ENCODE results near the gene SIRPB2.
A peak's percentile ranks its signal among the peaks of the same experiment; 100 is the strongest.

Gene SIRPB2

DNA sequence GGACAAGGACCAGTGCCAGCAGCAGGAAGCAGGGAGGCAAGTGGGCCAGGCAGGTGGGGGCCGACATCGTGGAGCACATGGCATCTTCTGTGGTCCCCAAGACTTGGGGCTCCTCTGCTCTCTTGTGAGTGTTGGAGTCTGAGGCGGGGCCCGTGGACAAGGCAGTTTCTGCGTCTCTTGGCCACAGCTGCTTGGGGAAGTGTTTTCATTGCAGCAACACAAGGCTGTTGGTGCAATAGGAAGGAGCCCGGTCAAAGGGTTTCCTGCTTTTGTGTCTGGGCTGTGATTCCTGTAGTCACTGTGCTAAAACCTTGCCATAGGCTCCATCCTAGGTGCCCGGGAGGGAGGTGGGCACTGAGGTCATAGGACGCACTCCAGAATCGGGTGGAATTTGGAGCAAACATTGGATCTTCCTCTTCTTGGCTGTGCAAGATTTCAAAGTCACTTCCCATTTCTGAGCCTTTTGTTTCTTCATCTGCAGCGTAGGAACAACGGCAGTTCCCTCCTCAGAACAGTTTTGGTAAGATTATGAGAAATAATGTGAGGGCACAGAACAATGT lies at the start of gene SIRPB2:
TSS of gene SIRPB2 (minus strand) at position 140 of the 560 bp plus-strand sequence. CDS start at position 79, 61 bp downstream.
- DNase-seq = no peak

DNA sequence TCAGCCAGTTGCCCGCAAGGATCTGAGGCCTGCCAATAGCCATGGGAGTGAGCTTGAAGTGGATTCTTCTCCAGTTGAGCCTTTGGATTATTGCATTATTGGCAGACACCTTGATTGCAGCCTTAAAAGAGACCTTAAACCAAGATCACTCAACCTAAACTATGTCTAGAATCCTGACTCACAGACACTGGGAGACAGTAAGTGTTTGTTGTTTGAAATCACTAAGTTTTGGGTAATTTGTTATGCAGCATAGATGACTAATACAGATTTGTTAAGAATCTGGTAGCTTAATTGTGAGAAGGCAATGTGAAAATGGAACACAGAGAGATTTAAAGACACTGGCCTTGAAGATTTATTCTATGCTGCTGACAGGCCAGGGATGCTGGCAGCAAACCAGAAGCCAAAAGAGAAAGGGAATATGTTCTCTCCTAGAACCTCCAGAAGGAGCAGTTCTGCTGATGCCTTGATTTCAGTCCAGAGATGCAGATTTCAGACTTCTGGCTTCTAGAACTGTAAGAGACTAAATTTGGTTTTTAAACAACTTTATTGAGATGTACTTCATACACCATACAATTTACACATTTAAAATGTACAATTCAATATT lies 48.7 kb upstream of the SIRPB2 start:
- no peak for DNase-seq

DNA sequence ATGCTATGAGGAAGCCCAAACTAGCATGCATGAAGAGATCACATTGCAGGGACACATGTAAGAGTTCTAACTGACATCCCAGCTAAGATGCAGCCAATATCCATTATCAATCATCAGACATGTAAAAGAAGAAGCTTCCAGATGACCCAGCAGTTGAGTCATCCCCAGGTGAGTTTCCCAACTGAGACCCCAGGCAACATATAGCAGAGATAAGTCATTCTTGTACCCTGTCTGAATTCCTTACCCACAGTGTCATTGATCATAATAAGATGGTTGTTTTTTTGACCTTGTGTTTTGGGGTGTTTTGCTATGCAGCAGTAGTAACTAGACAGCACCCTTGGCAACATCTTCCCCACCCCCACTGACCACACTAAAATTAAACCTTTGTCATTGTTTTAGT lies 47.4 kb upstream of the SIRPB2 start:
- no peak for DNase-seq

DNA sequence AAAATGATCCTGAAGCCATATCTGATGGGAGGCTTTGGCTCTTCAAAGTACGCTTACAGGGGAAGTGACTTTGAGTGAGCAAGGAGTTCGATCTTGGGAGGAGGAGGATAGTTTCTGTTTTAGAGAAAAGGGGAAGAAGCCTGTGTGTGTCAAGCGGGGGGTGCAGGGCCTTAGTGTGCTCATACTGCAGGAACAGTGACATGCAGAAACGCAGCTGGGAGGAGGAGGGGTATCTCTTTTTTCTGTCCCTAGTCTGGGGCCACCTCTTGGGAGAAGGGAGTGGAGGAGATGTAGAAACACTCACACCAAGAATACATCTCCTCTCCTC lies 46.5 kb upstream of the SIRPB2 start:
- DNase-seq = no peak

DNA sequence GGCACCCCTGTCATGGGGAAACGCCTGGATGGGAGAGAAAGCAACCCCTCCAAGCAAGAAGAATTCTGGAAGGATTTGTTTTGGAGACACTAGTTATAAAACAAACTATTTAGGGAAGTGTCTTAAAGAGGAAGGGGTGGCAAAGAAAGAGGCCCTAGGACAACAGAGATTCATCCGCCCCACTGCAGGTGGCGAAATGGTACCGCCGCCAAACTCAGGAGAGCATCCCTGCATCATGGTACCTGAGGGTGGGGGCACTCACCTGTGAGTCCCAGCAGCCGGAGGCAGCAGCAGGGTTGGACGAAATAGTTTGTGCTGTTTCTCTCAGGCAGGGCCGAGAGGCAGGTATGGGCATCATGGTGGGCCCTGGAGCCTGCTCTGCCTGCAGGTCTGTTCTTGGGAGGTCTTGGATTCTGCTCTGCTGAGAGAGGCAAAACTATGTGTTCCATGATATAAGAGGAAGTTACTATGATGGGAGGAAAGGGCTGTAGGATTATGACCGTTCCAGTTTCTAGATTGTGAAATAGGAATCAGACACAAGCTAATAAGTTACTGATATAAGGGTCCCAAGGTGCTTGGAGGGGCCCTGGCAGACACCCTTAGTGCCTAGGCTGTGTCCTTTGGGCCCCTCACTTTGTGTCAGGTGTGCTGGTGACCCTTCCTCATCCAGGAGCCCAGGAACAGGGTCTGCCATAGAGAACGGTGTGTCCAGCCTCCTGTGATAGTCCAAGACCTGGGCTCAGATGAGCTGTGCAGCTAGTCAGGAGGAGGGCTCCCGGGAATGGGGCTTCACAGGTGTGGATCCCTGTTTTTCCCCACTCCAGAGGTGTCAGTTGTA lies 45.9 kb upstream of the SIRPB2 start:
- DNase-seq = no peak

DNA sequence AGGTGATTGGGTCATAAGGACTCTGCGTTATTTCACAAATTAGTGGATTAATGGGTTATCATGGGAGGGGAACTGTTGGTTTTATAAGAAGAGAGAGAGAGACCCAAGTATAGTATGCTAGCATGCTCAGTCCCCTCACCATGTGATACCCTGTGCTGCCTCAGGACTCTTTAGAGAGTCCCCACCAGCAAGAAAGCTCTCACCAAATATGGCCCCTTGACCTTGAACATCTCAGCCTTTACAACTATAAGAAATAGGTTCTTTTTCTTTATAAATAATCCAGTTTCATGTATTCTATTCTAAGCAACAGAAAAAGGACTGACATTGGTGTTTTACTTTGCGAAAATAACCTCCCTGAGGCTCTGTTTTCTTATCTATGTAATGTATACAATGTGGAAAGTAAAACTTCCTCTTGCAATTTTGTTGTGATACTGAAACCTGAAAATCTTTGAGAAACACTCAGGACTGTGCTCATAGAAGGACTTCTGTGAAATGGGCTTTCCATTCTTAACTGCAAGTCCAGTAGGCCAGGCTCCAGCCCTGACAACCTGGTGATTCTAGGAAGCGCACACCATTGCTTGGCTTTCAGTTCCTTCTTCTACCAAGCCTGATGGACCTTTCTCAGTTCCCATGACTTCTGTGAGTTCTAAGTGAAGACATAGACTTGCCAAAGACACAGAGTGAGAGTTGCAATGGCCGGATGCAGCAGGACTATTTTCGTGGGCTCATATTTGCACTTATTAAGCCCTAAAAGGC lies 44.4 kb upstream of the SIRPB2 start:
- no peak for DNase-seq

DNA sequence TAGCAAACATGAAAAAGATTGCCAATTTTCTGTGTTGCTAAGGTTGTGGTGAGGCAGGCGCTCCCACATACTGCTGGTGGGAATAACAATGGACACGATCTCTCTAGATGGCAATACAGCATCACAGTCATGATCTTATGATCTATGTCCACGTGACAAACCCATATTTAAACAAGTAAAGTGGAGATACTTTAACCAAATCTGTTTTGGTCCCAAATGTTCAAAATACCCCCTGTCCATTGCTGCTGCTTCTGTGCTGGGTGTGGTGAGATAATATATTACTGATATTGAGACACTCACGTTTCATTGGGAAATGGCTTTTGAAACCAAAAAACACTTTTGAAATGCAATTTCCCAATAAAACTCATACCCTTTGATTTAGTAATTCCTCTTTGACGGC lies 43.3 kb upstream of the SIRPB2 start:
- DNase-seq = no peak

DNA sequence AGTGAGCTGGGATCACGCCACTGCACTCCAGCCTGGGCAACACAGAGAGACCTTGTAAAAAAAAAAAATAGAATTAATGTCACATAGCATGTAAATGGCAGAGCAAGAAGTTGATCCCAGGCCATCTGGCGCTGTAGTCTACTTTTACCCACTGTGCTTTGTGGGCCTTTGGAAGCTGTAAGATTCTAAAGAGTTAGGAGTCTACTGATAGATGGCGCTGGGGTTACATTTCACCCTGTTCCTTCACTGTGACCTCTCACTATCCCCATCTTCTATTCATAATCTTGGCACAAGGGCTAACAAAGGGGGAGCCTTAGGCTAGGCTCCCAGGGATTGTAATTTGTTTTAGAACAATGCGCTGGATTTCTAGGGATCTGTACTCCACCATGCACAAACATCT lies 41.8 kb upstream of the SIRPB2 start:
- no peak for DNase-seq

DNA sequence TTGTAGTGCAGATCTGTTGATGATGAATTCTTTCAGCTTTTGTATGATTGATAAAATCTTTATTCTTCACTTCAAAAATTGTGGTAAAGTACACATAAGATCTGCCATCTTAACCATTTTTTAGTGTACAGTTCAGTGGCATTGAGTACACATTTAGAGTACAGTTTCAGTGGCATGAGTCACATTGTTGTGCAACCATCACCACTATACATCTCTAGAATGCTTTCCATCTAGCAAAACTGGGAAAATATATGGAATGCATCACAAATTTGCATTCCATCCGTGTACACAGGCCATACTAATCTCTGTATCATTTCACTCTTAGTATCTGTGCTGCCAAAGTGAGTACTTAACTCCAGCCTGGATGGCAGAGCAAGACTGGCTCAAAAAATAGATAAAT lies 37.6 kb upstream of the SIRPB2 start:
- no peak for DNase-seq

DNA sequence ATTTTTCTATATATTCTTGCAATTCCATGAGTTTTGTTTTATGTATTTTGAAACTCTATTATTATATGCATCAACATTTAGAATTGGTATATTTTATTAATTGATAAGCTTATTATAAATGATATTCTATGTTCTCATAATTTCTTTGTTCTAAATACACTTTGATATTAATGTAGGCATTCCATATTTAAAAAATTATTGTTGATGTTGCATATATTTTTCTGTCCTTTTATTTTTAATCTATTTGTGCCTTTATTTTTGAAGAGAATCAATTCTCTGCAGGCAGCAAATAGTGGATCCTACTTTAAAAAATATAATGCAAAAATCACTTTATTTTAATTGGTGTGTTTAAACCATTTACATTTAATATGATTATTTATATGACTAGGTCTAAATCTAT lies 36.7 kb upstream of the SIRPB2 start:
- no peak for DNase-seq

DNA sequence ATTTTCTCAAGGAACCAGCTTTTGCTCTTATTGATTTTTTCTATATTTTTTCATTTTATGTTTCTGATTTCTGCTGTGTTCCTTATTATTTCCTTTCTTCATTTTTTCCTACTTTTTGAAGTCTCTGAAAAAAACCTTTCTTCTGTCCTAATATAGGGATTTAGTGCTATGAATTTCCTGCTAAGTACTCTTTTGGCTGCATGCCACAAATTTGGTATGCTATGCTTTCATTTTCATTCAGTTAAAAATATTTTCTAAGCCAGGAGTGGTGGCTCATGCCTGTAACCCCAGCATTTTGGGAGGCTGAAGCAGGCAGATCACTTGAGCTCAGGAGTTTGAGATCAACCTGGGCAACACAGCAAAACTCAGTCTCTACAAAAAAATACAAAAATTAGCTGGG lies 35.7 kb upstream of the SIRPB2 start:
- DNase-seq = no peak

DNA sequence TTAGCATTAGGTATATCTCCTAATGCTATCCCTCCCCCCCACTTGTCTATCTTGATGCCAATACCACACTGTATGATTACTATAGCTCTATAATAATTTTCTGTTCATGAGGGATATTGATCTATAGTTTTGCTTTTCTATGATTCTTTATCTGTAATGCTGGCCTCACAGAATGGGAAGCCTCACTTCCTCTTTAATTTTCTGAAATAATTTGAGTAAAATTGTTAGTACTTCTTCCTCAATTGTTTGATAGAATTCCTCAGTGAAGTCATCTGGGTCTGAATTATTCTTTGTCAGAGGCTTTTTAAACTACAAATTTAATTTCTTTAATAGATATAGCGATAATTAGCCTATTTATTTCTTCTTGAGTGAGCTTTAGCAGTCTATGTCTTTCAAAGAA lies 35.1 kb upstream of the SIRPB2 start:
- DNase-seq = no peak

DNA sequence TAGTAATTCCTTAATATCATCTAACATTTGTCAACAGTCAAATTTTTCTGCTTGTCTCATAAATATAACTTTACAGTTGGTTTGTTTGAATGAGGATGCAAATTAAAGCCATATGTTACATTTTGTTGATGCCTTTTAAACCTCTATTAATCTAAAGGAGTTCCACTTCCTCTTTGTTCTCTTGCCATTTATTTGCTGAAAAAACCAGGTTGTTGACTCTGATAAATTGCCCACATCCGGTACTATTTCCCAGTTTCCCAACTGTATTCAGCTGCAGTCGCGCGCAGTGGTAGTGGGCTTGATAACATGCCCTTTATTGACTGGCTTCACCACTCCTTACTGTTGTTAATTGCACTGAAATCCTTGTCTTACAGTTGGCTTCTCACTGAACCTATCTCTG lies 32.8 kb upstream of the SIRPB2 start:
- no peak for DNase-seq

DNA sequence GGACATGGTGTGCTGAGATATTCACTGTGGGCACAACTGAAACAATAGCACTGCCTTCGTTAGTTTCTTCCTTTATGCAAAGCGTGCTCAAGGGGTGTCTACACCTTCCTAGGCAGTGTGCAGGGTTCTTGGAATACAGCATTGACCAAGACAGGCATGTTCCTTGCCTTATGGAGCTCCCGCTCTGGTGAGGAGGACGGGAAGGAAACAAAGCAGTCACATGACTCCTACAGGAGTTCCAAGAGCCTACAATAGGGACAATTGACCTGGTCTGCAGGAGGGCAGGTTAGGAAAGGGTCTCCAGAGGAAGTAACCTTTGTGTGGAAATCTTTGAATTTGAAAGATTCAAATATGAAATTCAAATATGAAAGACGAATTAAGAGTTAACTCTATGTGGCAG lies 25.8 kb upstream of the SIRPB2 start:
- no peak for DNase-seq

DNA sequence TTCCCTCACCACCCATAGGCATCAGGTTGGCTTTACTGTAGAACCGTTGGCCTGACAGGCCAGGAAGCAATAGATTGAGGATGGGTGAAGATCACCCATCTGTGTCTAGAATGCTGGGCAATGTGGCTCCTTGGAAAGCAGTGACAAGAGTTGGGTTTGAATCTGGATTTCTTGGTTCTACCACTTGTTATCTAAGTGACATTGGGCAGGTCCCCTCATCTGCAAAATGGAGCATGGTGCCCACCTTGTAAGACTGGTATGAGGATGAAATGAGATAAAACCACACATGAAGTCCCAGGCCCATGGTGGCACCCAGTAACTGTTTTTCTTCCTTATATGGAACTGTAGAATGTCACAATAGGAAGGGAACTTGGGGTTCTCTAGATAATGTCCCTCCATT lies 22.6 kb upstream of the SIRPB2 start:
- no peak for DNase-seq

DNA sequence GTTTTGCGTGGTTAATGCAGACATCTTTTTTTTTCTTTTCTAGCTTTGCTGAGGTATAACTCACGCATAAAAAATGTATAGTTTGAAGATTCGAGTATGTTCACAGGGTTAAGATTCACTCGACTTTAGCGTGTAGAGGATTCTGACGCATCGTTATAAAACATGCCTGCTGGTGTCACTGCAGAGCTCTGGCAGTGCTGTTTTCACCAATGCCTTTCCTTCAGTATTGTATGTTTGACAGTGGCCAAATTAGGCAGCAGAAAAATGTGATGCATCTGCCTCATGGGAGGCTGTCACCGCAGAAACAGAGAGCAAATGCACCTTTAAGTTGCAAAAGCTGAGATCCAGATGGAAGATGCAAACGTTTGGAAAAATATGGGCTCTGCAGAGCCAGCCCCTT lies 18.0 kb upstream of the SIRPB2 start:
- DNase-seq = no peak

DNA sequence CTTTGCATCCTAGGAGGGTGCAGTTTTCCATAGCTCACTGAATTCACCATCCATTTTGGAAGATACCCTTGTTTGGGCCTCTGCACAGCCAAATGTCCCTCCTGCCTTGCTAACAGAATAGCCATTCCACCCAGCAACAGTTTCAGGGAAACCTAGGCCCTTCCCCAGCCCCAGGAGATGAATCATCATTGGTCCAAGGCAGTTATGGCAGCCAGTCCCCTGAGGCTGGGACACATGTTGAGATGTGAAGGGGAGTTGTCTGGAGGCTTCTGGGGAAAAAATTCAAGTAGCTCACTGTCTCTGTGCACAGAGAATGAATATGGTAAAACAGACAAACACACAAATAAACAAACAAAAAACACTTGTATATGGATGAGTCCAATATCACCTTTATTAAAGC lies 17.4 kb upstream of the SIRPB2 start:
- no peak for DNase-seq

DNA sequence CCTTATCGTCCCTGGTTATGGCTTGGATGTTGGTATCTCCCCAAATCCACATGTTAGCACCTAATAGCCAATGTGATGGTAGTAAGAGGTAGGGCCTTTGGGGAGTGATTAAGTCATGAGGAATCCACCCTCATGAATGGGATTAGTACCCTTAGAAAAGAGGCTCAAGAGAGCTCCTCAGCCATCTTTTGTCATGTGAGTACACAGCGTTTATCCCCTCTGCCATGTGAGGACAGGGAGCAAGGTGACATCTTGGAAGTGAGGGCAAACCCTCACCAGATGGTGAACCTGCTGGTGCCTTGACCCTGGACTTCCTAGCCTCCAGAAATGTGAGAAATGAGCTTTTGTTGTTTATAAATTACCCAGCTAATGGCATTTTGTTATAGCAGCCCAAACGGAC lies 16.1 kb upstream of the SIRPB2 start:
- no peak for DNase-seq

DNA sequence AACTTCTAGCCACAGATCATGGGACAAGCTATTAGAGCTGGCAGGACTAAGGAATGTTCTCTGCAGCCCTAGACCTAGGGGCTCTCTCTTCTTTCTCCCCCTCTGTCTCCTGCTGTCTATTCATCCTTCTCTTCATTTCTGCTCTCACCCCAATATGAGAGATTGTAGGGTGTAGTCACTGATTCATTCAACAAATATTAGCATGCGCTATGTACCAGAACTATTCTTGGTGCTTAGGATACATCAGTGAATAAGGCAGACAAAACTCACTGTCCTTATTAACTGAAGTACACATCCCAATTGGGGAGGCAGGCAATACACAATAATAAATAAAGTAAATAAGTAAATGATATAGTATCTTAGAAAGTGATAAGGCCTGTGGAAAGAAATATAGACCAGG lies 14.7 kb upstream of the SIRPB2 start:
- no peak for DNase-seq

DNA sequence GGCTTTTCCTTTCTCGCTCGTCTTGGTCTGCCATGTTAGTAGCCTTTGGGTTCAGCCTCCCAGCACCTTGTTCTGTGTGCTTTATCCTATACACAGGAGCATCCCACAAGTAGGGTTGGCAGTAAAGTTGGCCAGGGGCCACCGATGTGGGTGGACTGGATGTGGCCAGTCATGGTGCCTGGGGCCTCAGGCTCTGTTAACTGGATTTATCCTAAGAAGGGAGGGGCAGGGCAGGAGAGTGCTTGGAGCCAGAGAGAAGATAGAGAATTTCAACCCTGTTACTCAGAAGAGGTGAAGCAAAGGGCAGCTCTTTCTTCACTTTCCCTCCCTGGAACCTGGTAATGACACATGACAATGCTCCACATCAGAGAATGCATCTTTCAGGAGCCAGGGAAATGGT lies 14.1 kb upstream of the SIRPB2 start:
- no peak for DNase-seq

DNA sequence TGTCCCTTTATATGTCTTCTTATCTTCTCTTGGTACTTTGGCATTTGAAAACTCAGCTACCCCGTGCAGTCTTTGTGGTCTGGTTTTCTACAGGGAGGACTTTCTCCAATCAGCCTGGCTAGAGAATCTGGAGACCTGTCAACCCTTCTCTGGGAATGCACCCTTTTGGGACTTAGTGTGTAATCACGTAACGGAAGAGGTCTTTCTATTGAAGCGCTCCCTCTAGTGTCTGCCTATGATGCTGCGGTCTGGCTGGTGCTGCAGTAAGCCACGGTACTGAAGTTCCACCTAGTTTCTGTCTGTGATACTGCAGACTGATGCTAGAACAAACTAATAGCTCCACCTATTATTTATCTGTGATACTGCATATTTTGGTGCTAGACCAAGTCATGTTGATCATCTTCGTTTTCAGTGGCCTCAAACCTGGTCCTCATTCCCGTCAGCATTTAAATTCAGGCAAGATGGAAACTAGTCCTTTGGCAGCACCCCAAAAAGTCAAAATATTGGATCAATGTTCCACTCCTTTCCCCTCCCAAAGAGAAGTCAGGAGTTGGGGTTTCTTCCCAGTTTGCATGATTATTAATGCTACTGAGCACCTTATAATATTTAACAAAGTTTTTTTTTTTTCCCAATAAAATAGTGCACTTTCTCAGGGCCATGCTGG lies 12.5 kb upstream of the SIRPB2 start:
- DNase-seq = peak; percentile 25

DNA sequence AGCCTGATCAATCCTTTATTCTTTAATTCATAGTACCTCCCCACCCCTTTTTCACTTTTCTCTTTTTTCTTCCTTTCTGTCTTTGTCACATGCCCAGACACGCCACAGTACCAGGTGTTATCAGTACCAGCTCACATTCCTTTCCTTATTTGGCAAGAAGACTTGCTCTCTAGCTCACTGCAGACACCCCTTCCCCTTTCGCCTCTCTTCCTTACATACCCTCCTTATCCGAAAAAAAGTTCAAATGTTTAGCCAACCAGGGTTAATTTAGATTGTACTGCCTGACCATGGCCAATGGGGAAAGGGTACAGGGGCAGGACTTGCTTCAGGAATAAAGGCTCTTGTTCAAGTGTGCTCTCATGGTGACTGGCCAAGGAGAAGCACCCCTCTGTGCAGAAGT lies 9.3 kb upstream of the SIRPB2 start:
- DNase-seq = no peak
